HEK293 (cell line): ENCODE measurements around the gene NRL.

Source experiments
- ATF2 ChIP-seq: fragments of 450-650 bp; formaldehyde crosslinking; IDR thresholded peaks from 2 replicates; pipeline ENCODE4 v1.5.1; 2016; ENCODE audit warnings: missing biosample characterization, missing genetic modification characterization, low read depth
- HOXC10 ChIP-seq: sonication (generic); formaldehyde crosslinking; IDR thresholded peaks from 2 replicates; pipeline ENCODE4 v1.8.1; 2023; ENCODE audit warnings: mild to moderate bottlenecking, missing genetic modification reagents
- PRDM10 ChIP-seq: fragments of 450-650 bp; formaldehyde crosslinking; IDR thresholded peaks from 2 replicates; pipeline ENCODE4 v1.5.1; 2016; ENCODE audit warnings: missing biosample characterization, missing genetic modification characterization
- TSHZ1 ChIP-seq: fragments of 450-650 bp; formaldehyde crosslinking; IDR thresholded peaks from 2 replicates; pipeline ENCODE4 v1.5.1; 2016; ENCODE audit warnings: missing biosample characterization, missing genetic modification characterization, borderline replicate concordance
- ZFHX2 ChIP-seq: fragments of 450-650 bp; formaldehyde crosslinking; conservative IDR thresholded peaks from 2 replicates; pipeline ENCODE4 v1.5.1; 2016; ENCODE audit warnings: missing biosample characterization, missing genetic modification characterization
- ZNF155 ChIP-seq: fragments of 450-650 bp; formaldehyde crosslinking; IDR thresholded peaks from 2 replicates; pipeline ENCODE4 v1.5.1; 2016; ENCODE audit warnings: missing biosample characterization, missing genetic modification characterization
- ZNF175 ChIP-seq: fragments of 450-650 bp; formaldehyde crosslinking; IDR thresholded peaks from 2 replicates; pipeline ENCODE4 v1.5.1; 2016; ENCODE audit warnings: missing biosample characterization, missing genetic modification characterization
- ZNF18 ChIP-seq: fragments of 450-650 bp; formaldehyde crosslinking; IDR thresholded peaks from 2 replicates; pipeline ENCODE4 v1.5.1; 2016; ENCODE audit warnings: missing biosample characterization, missing genetic modification characterization
- ZNF24 ChIP-seq: fragments of 450-650 bp; formaldehyde crosslinking; IDR thresholded peaks from 2 replicates; pipeline ENCODE4 v1.5.1; 2016; ENCODE audit warnings: missing biosample characterization, missing genetic modification characterization
- ZNF248 ChIP-seq: fragments of 450-650 bp; formaldehyde crosslinking; IDR thresholded peaks from 2 replicates; pipeline ENCODE4 v1.5.1; 2017; ENCODE audit warnings: missing biosample characterization, missing genetic modification characterization
- ZNF280C ChIP-seq: fragments of 450-650 bp; formaldehyde crosslinking; IDR thresholded peaks from 2 replicates; pipeline ENCODE4 v1.5.1; 2016; ENCODE audit warnings: missing biosample characterization, missing genetic modification characterization
- ZNF404 ChIP-seq: fragments of 450-650 bp; formaldehyde crosslinking; IDR thresholded peaks from 2 replicates; pipeline ENCODE4 v1.5.1; 2017; ENCODE audit warnings: missing biosample characterization, missing genetic modification characterization
- ZNF510 ChIP-seq: fragments of 450-650 bp; formaldehyde crosslinking; IDR thresholded peaks from 2 replicates; pipeline ENCODE4 v1.5.1; 2018; ENCODE audit warnings: mild to moderate bottlenecking, missing genetic modification characterization, missing biosample characterization; ENCODE audit not compliant: insufficient replicate concordance
- ZNF518A ChIP-seq: fragments of 450-650 bp; formaldehyde crosslinking; conservative IDR thresholded peaks from 2 replicates; pipeline ENCODE4 v1.5.1; 2016; ENCODE audit warnings: low read depth, missing biosample characterization, missing genetic modification characterization
- ZNF571 ChIP-seq: fragments of 450-650 bp; formaldehyde crosslinking; IDR thresholded peaks from 2 replicates; pipeline ENCODE4 v1.5.0; 2017; ENCODE audit warnings: missing biosample characterization, missing genetic modification characterization
- ZNF639 ChIP-seq: fragments of 450-650 bp; formaldehyde crosslinking; IDR thresholded peaks from 2 replicates; pipeline ENCODE4 v1.5.1; 2016; ENCODE audit warnings: missing biosample characterization, missing genetic modification characterization
- ZNF660 ChIP-seq: fragments of 450-650 bp; IDR thresholded peaks from 2 replicates; pipeline ENCODE4 v1.5.1; 2018; ENCODE audit warnings: missing biosample characterization, mild to moderate bottlenecking, missing genetic modification characterization
- ZNF747 ChIP-seq: fragments of 450-650 bp; formaldehyde crosslinking; IDR thresholded peaks from 2 replicates; pipeline ENCODE4 v1.5.1; 2016; ENCODE audit warnings: missing biosample characterization, missing genetic modification characterization
- ZNF777 ChIP-seq: fragments of 450-650 bp; formaldehyde crosslinking; IDR thresholded peaks from 2 replicates; pipeline ENCODE4 v1.5.1; 2017; ENCODE audit warnings: missing biosample characterization, missing genetic modification characterization, borderline replicate concordance

NRL gene

GRCh38 chr14:24036169-24036962 lies 78.4 kb downstream of the NRL start (continued):
- TF ChIP-seq ZNF518A (tag by site-specific recombination) (0 out of 2 replicates have a peak, but pooled peaks have one; percentile 31), ATF2 (tag by site-specific recombination) (no peak), TSHZ1 (tag by site-specific recombination) (no peak), ZNF18 (tag by site-specific recombination) (no peak), ZNF175 (tag by site-specific recombination) (no peak), ZNF777 (tag by site-specific recombination) (no peak), ZNF24 (peak; percentile 90), ZFHX2 (tag by site-specific recombination) (no peak), ZNF155 (tag by site-specific recombination) (no peak), ZNF639 (tag by site-specific recombination) (peak; percentile 84), HOXC10 (CRISPR knock-in tag) (no peak), ZNF510 (tag by site-specific recombination) (no peak), PRDM10 (tag by site-specific recombination) (peak; percentile 71), ZNF660 (0 out of 2 replicates have a peak, but pooled peaks have one; percentile 40), ZNF248 (no peak), ZNF747 (tag by site-specific recombination) (no peak), ZNF571 (tag by site-specific recombination) (no peak), ZNF280C (tag by site-specific recombination) (no peak), ZNF404 (tag by site-specific recombination) (no peak)
